Measurements from ENCODE around the gene RASSF6.
"Not testable (repeated sequence)": the region's sequence is repeated elsewhere in the genome, so short reads cannot be mapped to it uniquely, and the experiment has no call there.

- not testable (repeated sequence) for TF ChIP-seq POLR2AphosphoS5 (IDR thresholded peaks at IDR 0.05; ENCODE audit: low read depth, low read length); TAF1 (IDR thresholded peaks at IDR 0.05; ENCODE audit: borderline replicate concordance, low read depth, low read length); JUND (IDR thresholded peaks at IDR 0.05); TCF12 (IDR thresholded peaks at IDR 0.05); USF2 (IDR thresholded peaks at IDR 0.05; ENCODE audit: borderline replicate concordance, low read depth, low read length); EZH2phosphoT487 (IDR thresholded peaks at IDR 0.05; ENCODE audit: borderline replicate concordance, low read depth)
- TF ChIP-seq CTCF (IDR thresholded peaks at IDR 0.05): peak; percentile 58
Measured at GRCh38 chr4:73665924-73666323, 45.7 kb upstream of the RASSF6 start.
